Spleen (tissue), 11 donors: ENCODE results near the gene WDR48. TPM values are rescaled to one million over a fixed set of nuclear protein-coding genes. Genes with fewer than 3 reads are reported as not detected.

ENCODE experiments used
- DNase-seq: peaks from one replicate; pipeline ENCODE4 v3.0.0-alpha.2; 2020
- H3K27ac ChIP-seq, 8 donors: fragments of 200-600 bp; sonication (generic) in 7 of 8; 1 replicate in 4 of 8; 2 replicates in 4 of 8; pipeline versions ENCODE4 v1.5.0 to v1.8.0; 2016 to 2021; ENCODE audit warnings: inconsistent platforms in 4 of 8, mild to moderate bottlenecking in 4 of 8, moderate library complexity in 1 of 8
- H3K27me3 ChIP-seq, 7 donors: fragments of 200-600 bp; sonication (generic) in 6 of 7; replicated peaks in 1 of 7; 1 replicate in 4 of 7; 2 replicates in 3 of 7; pipeline versions ENCODE4 v1.5.0 to v1.8.0; 2016 to 2021; ENCODE audit warnings: inconsistent platforms in 3 of 7, mild to moderate bottlenecking in 1 of 7
- H3K36me3 ChIP-seq, 6 donors: fragments of 200-600 bp; sonication (generic) in 5 of 6; 1 replicate in 4 of 6; 2 replicates in 2 of 6; pipeline versions ENCODE4 v1.5.0 to v1.8.0; 2016 to 2021; ENCODE audit warnings: inconsistent platforms in 2 of 6
- H3K4me1 ChIP-seq, 6 donors: fragments of 200-600 bp; sonication (generic) in 5 of 6; 1 replicate in 3 of 6; 2 replicates in 3 of 6; pipeline versions ENCODE4 v1.5.0 to v1.8.0; 2016 to 2021; ENCODE audit warnings: inconsistent platforms in 3 of 6
- H3K4me3 ChIP-seq, 8 donors: fragments of 200-600 bp; sonication (generic) in 7 of 8; 1 replicate in 4 of 8; 2 replicates in 4 of 8; pipeline versions ENCODE4 v1.5.0 to v1.8.0; 2016 to 2021; ENCODE audit warnings: inconsistent platforms in 4 of 8, mild to moderate bottlenecking in 4 of 8, moderate library complexity in 2 of 8
- H3K9me3 ChIP-seq, 8 donors: fragments of 200-600 bp; sonication (generic) in 7 of 8; 1 replicate in 4 of 8; 2 replicates in 4 of 8; pipeline versions ENCODE4 v1.5.0 to v1.8.0; 2016 to 2021; ENCODE audit warnings: inconsistent platforms in 4 of 8
- CTCF ChIP-seq, 11 experiments: fragments of 200-600 bp in 7 of 11; fragments of 450-650 bp in 4 of 11; sonication (generic) in 4 of 11; IDR thresholded peaks in 8 of 11; conservative IDR thresholded peaks in 3 of 11; 1 replicate in 7 of 11; 2 replicates in 4 of 11; pipeline versions ENCODE4 v1.4.0 to v1.8.0; 2016 to 2021; ENCODE audit warnings: antibody characterized with exemption in 11 of 11, inconsistent platforms in 4 of 11, mild to moderate bottlenecking in 1 of 11
- POLR2A ChIP-seq, 3 donors: fragments of 450-650 bp; IDR thresholded peaks; one replicate each; pipeline ENCODE4 v1.5.1; 2017; ENCODE audit warnings: antibody characterized with exemption in 3 of 3, mild to moderate bottlenecking in 1 of 3
- POLR2AphosphoS5 ChIP-seq, 3 donors: sonication (generic); formaldehyde crosslinking; IDR thresholded peaks; one replicate each; pipeline ENCODE4 v1.5.1; 2017; ENCODE audit warnings: antibody characterized with exemption in 3 of 3
- WGBS, 5 donors: extraction: QIAGEN DNeasy Blood & Tissue Kit in 3 of 5; methylation state at CpG; one replicate each; pipeline versions ENCODE4 v1.1.5 to v1.1.7; 2013 to 2018; 5-methylcytosine and 5-hydroxymethylcytosine counted together
- intact Hi-C: fragments of 100-400 bp; cut with DNase I; formaldehyde crosslinking; loops from one replicate; pipeline ENCODE4 v1.15.0; 2023; ENCODE audit warnings: low total_unique reads
- microRNA-seq, 3 donors: library from miRNA; unstranded; fragments of <30 nt; microRNA quantifications; one replicate each; pipeline versions ENCODE4 to v1.1.0, GENCODE V29; 2019 to 2020
- polyA plus RNA-seq, 3 donors: library from polyadenylated mRNA; stranded (reverse); fragments of 200-250 nt; gene quantifications; one replicate each; pipeline ENCODE4 v1.2.1, GENCODE V29; 2013
- small RNA-seq, 4 donors: library from RNA; depleted of rRNA; stranded (forward); fragments of <200 nt; gene quantifications; one replicate each; pipeline ENCODE3, GENCODE V24; 2016
- total RNA-seq, 7 donors: library from RNA; depleted of rRNA in 3 of 7; stranded (reverse); fragments of >200 nt in 3 of 7; fragmentation: NEBNext Ultra II Directional in 4 of 7; extraction: Animal tissue kit (Norgen Biotek cat#: 25700) in 4 of 7; gene quantifications; one replicate each; pipeline versions ENCODE4 v1.1.0 to v1.2.1, GENCODE V29; 2016 to 2021
- donor health status: healthy with polysubstance abuse.
- donor health status: DM: no; HTN: no; CAD: no; lungs with moderate emphysema.
- donor health status: DM: no; HTN: no; CAD: no.
- donor health status: Bipolar disorder and iron deficiency.
- donor health status: healthy.
- donor health status: DM: no; HTN: no; CAD: no.
- donor health status: DM: yes; HTN: yes; CAD: no.

The WDR48 gene
- total and polyA plus RNA-seq, 10 donors = 11.1 to 45.0 (median 35.3) TPM

GRCh38 chr3:39146083-39146501, 94.3 kb downstream of the WDR48 start:
- Histone ChIP-seq H3K4me1 (peaks cover 73 to 100% (median 97%) of the 10 kb centered on the region in 6 donors), H3K36me3 (peaks cover 5 to 56% (median 43%) of the 10 kb centered on the region in 6 donors)

More at GRCh38 chr3:39146083-39146501, 94.3 kb downstream of the WDR48 start:
- H3K27ac ChIP-seq = peak overlapping the region in 7 of 8 donors; percentile 30 to 100 (median 99)
- intact Hi-C loops = no loop called here
- no peak for TF ChIP-seq POLR2A (IDR thresholded peaks at IDR 0.05)
- peak in 8 of 11 experiments; percentile 3 to 64 (median 41) for TF ChIP-seq CTCF (IDR thresholded peaks at IDR 0.05 in 8 of 11, conservative IDR thresholded peaks at IDR 0.05 in 3 of 11)
- peak in 2 of 3 donors; percentile 41 to 46 for TF ChIP-seq POLR2AphosphoS5 (IDR thresholded peaks at IDR 0.05)
- H3K4me3 ChIP-seq = no peak overlapping the region
- WGBS, 5 donors = 42 to 65% (median 56%) methylated on average over 11 of the region's 11 CpGs
- DNase-seq = no peak
- no peaks in the 10 kb centered on the region for H3K9me3 ChIP-seq
- H3K27me3 ChIP-seq = no peaks in the 10 kb centered on the region

Small RNA genes within 50 kb of the gene (microRNA-seq; reads per million reads assigned to microRNA genes)
- 0 to 0.57 (median 0.36) reads per million in 3 donors for gene MIR6822

Small RNA genes within 50 kb of the gene (small RNA-seq; reads per million reads assigned to genes)
- gene RNU6-1227P = 0 reads per million in 4 donors

Other genes starting within 250 kb of the WDR48 start
- gene SCN10A, start 235.8 kb upstream of the WDR48 start, total RNA-seq = under 1 TPM in 1 of 7 donors, not detected in 6; 0.26 TPM
- under 1 TPM in 2 of 3 donors, not detected in 1; under 0.01 to 0.02 TPM for gene SCN10A, start 235.8 kb upstream of the WDR48 start, polyA plus RNA-seq
- 1 to 10 TPM in 6 of 7 donors, under 1 TPM in 1; 0.65 to 6.0 (median 3.4) TPM for gene SCN11A, start 72 bp upstream of the WDR48 start, total RNA-seq
- gene SCN11A, start 72 bp upstream of the WDR48 start, polyA plus RNA-seq = 1 to 10 TPM in 2 of 3 donors, under 1 TPM in 1; 0.26 to 2.6 (median 1.5) TPM
- gene GORASP1, start 55.6 kb downstream of the WDR48 start, total RNA-seq = 10 to 100 TPM; 47.3 to 74.5 (median 65.5) TPM
- 10 to 100 TPM; 20.6 to 35.5 (median 26.3) TPM for gene GORASP1, start 55.6 kb downstream of the WDR48 start, polyA plus RNA-seq
- gene TTC21A, start 55.7 kb downstream of the WDR48 start, total RNA-seq = 10 to 100 TPM; 11.6 to 17.5 (median 13.2) TPM
- 10 to 100 TPM; 15.2 to 34.3 (median 18.6) TPM for gene TTC21A, start 55.7 kb downstream of the WDR48 start, polyA plus RNA-seq
- 10 to 100 TPM; 18.2 to 57.0 (median 34.6) TPM for gene CSRNP1, start 101.6 kb downstream of the WDR48 start, total RNA-seq
- 10 to 100 TPM in 2 of 3 donors, 1 to 10 TPM in 1; 7.1 to 15.1 (median 10.2) TPM for gene CSRNP1, start 101.6 kb downstream of the WDR48 start, polyA plus RNA-seq
- under 1 TPM in 4 of 7 donors, not detected in 3; 0.09 to 0.70 (median 0.39) TPM for gene XIRP1, start 140.6 kb downstream of the WDR48 start, total RNA-seq
- gene XIRP1, start 140.6 kb downstream of the WDR48 start, polyA plus RNA-seq = under 1 TPM; 0.06 to 0.30 (median 0.12) TPM
- gene CX3CR1, start 228.0 kb downstream of the WDR48 start, total RNA-seq = 10 to 100 TPM in 2 of 7 donors, 1 to 10 TPM in 5; 5.1 to 15.0 (median 7.2) TPM
- under 1 TPM; 0.09 to 0.80 (median 0.35) TPM for gene CX3CR1, start 228.0 kb downstream of the WDR48 start, polyA plus RNA-seq